Ovary (tissue), 3 donors: Measurements from ENCODE around the gene MRPL45.

Experiments
- CTCF ChIP-seq, 3 donors: fragments of 450-650 bp in 2 of 3; fragments of 200-600 bp in 1 of 3; IDR thresholded peaks; one replicate each; pipeline versions ENCODE4 v1.5.1 to v1.8.0; 2016 to 2022; ENCODE audit warnings: antibody characterized with exemption in 3 of 3, mild to moderate bottlenecking in 1 of 3
- EP300 ChIP-seq: sonication (generic); formaldehyde crosslinking; IDR thresholded peaks from one replicate; pipeline ENCODE4 v1.6.1; 2017; ENCODE audit warnings: antibody characterized with exemption
- POLR2A ChIP-seq: fragments of 450-650 bp; IDR thresholded peaks from one replicate; pipeline ENCODE4 v1.6.1; 2017; ENCODE audit warnings: antibody characterized with exemption, mild to moderate bottlenecking, moderate library complexity
- donor health status: DM: no; HTN: no; CAD: no.

DNA sequence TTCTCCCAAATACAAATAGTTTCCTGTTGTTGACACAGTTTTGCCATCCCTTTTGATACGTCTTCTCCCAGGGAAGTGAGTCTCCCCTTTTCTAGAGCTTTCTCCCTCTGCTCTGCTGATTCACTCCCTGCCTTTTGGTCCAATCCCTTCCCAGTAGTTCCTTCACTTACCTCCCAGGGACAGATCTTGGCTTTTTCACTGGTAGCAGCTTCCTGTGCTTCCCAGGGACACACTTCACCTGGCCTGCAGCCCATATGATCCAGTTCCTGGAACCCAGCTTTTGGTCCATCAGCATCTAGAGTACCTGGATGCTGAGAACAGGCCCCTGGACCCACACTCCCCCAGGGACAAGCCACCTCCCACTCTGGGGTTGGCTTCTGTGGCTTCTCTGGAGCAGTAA is 31.0 kb downstream of the MRPL45 start:
- TF ChIP-seq CTCF (IDR thresholded peaks at IDR 0.05), result no peak
- TF ChIP-seq POLR2A, result no peak
- no peak for TF ChIP-seq EP300
